DMS 273 treated with DMSO at 0.1 percent for 48 hours (cell line): Measurements from ENCODE around the gene LSAMP.

Experiments used
- DNase-seq: peaks from one replicate; lab custom pipeline; 2025; lab: John Stamatoyannopoulos, UW

LSAMP gene

GRCh38 chr3:116429479-116430269 lies 15.6 kb downstream of the LSAMP start:
- no peak for DNase-seq

GRCh38 chr3:116426036-116426435 lies 19.3 kb downstream of the LSAMP start:
- no peak for DNase-seq

- DNase-seq = no peak
Measured at GRCh38 chr3:116425126-116425525, 20.2 kb downstream of the LSAMP start.

GRCh38 chr3:116423945-116424344 lies 21.3 kb downstream of the LSAMP start:
- no peak for DNase-seq

- DNase-seq = no peak
Measured at GRCh38 chr3:116423374-116423773, 21.9 kb downstream of the LSAMP start.

GRCh38 chr3:116417151-116417550 lies 28.1 kb downstream of the LSAMP start:
- DNase-seq = no peak

GRCh38 chr3:116413319-116413718 lies 32.0 kb downstream of the LSAMP start:
- no peak for DNase-seq

GRCh38 chr3:116408473-116408872 lies 36.8 kb downstream of the LSAMP start:
- no peak for DNase-seq

GRCh38 chr3:116405231-116405630 lies 40.1 kb downstream of the LSAMP start:
- no peak for DNase-seq

- no peak for DNase-seq
Measured at GRCh38 chr3:116399701-116400226, 45.5 kb downstream of the LSAMP start.

- peak; percentile 93 for DNase-seq
Measured at GRCh38 chr3:116394365-116394764, 50.9 kb downstream of the LSAMP start.

- DNase-seq = no peak
Measured at GRCh38 chr3:116393199-116393598, 52.1 kb downstream of the LSAMP start.

- DNase-seq = no peak
Measured at GRCh38 chr3:116392291-116392690, 53.0 kb downstream of the LSAMP start.

- DNase-seq = no peak
Measured at GRCh38 chr3:116391296-116392201, 53.7 kb downstream of the LSAMP start.

GRCh38 chr3:116390318-116390717 lies 55.0 kb downstream of the LSAMP start:
- no peak for DNase-seq

- peak; percentile 85 for DNase-seq
Measured at GRCh38 chr3:116388867-116389385, 56.4 kb downstream of the LSAMP start.

GRCh38 chr3:116386168-116386567 lies 59.1 kb downstream of the LSAMP start:
- no peak for DNase-seq

GRCh38 chr3:116384717-116385116 lies 60.6 kb downstream of the LSAMP start:
- no peak for DNase-seq

- no peak for DNase-seq
Measured at GRCh38 chr3:116378077-116378476, 67.2 kb downstream of the LSAMP start.

- no peak for DNase-seq
Measured at GRCh38 chr3:116374901-116375300, 70.4 kb downstream of the LSAMP start.

- DNase-seq = no peak
Measured at GRCh38 chr3:116367761-116368395, 77.4 kb downstream of the LSAMP start.

GRCh38 chr3:116356056-116356455 lies 89.2 kb downstream of the LSAMP start:
- DNase-seq = no peak
